Retina (tissue), 1 donor: ENCODE results near the gene ENTPD6.
"Not testable (repeated sequence)": the region's sequence is repeated elsewhere in the genome, so short reads cannot be mapped to it uniquely, and the experiment has no call there.

Experiments
- DNase-seq: peaks from one replicate; pipeline ENCODE4 v3.0.0-alpha.2; 2016

The ENTPD6 gene

DNA sequence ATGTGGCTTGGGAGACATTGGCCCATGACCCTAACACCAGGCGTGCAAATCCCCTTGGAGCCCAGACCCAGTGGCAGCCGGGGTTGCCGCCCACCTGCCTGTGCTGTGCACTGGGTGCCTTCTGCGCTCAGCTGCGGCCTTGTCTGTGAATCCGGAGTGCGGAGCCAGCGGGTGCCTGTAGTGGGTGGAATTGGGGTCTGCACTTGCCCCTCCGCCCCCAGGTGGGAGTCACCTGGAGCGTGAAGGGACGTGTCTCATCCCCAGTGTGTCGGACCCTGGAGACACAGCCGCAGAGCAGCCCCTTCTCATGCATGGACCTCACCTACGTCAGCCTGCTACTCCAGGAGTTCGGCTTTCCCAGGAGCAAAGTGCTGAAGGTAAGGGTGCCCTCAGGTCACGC is 29.4 kb downstream of the ENTPD6 start:
- no peak for DNase-seq

DNA sequence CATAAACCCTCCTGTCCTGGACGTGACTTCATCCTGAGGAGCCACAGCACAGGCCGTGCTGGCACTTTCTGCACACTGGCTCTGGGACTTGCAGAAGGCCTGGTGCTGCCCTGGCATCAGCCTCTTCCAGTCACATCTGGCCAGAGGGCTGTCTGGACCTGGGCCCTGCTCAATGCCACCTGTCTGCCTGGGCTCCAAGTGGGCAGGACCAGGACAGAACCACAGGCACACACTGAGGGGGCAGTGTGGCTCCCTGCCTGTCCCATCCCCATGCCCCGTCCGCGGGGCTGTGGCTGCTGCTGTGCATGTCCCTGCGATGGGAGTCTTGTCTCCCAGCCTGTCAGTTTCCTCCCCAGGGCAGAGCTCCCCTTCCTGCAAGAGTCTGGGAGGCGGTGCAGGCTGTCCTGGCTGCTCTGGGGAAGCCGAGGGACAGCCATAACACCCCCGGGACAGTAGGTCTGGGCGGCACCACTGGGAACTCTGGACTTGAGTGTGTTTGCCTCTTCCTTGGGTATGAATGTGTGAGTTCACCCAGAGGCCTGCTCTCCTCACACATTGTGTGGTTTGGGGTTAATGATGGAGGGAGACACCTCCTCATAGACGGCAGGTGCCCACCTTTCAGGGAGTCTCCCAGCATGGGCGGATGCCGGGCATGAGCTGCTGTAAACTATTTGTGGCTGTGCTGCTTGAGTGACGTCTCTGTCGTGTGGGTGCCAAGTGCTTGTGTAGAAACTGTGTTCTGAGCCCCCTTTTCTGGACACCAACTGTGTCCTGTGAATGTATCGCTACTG is 30.3 kb downstream of the ENTPD6 start:
- no peak for DNase-seq

DNA sequence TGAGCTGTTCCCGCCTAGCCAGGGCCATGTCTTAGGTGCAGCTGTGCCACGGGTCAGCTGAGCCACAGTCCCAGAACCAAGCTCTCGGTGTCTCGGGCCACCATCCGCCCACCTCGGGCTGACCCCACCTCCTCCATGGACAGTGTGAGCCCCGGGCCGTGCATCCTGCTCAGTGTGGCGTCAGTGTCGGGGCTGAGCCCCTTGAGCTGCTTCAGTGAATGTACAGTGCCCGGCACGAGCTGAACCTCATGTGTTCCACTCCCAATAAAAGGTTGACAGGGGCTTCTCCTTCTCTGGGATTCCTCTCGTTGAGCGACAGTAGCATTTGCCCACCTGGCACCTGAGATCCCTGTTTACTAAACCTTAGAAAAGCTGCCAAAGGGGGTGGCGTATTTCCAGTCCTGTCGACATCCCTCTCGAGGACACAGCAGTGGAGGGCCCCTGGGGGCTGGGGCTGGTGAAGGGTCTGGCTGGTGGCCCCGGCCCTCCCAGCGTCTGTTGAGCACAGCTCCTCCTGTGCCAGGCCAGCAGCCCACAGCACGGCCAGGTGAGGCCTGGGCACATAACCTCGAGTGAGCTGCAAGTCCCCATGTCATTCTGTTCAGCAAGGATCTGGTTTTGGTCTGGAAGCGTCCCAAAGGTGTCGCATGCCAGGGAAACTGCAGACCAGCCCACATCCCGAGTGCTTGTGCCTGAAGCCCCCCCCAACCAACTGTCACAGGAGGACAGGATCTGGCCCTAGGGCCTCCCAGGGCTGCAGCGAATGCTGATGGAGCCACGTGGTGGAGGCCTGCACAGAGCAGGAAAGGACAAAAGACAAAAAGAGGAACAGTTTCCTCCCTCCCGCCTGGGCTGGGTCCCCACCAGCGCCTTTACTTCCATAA is 31.2 kb downstream of the ENTPD6 start:
- DNase-seq, result no peak

DNA sequence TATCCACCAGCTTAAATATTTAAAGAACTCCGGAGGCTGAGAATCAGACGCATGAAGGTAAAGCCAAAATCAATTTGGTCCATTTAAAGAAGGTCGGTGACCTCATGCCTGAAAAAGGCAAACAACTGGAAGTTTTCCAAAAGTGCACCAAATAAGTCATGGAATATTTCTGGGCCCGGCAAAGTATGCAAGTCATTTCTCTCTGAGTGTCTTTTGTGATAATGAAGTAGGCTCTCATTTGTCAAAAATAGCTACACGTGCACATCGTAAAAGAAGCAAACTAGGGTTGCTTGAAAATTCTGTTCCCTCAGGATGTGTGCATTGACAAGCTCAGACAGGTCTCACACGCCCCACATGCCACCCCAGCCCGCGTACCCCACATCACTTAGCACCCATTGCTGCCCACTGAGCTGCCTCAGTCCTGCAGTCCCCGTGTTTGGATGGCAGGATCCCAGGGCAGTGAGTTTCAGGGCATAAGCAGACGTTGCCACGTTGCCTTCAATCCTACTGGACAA is 31.9 kb downstream of the ENTPD6 start:
- no peak for DNase-seq

DNA sequence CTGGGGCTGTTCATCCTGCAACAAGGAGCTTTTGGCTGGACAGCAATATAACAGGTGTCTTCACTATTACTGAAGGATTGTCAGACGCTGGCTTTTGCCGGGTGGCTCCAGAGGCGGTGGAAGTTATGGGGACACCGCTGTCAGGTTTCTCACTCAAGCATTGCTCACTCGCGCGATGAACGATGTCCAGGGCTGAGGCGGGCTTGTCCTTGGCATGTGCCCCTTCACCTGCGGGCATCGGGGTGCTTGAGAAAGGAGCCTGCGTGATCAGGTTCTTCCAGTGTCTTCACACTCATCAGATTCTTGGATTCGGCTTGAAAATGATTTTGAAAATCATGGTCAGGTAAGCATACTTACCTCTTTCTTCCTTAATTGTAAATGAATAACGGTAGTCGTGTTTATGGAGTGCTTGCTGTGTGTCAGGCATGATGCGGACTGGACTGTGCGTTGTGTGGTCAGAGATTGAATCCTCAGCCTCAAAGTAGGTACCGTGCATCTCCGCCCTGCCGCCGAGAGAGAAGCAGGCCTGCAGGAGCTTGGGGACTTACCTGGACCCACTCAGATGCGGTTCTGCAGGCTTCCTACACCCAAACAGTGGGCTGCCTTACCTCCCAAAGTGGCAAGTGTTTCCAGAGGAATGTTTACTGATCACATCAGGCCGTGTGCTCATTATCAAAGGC is 34.1 kb downstream of the ENTPD6 start:
- DNase-seq, result no peak

DNA sequence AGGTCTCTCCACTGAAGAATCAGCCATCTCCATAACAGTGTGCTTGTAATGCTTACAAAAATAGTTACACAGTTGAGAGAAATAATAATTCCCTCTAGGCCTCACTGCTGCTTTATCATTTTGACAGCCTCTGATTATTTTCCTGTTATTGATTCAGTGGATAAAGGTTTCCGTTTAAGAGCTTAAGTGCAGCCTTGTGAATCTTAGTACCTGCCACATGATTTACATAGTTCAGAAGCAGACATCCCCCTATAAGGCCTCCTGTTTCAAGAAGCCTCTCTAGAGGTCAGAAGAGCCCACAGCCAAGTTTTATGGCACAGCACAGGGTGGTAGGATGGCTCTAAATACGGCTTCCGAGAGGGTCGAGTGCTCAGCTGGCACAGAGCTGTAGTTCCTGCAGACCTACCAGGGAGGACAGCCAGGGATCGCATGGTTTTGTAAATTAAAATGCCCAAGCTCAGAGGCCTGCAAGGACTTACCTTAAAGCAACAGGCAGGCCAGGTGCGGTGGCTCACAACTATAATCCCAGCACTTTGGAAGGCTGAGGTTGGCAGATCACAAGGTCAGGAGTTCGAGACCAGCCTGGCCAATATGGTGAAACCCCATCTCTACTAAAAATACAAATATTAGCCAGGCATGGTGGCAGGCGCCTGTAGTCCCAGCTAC is 34.8 kb downstream of the ENTPD6 start:
- no peak for DNase-seq

DNA sequence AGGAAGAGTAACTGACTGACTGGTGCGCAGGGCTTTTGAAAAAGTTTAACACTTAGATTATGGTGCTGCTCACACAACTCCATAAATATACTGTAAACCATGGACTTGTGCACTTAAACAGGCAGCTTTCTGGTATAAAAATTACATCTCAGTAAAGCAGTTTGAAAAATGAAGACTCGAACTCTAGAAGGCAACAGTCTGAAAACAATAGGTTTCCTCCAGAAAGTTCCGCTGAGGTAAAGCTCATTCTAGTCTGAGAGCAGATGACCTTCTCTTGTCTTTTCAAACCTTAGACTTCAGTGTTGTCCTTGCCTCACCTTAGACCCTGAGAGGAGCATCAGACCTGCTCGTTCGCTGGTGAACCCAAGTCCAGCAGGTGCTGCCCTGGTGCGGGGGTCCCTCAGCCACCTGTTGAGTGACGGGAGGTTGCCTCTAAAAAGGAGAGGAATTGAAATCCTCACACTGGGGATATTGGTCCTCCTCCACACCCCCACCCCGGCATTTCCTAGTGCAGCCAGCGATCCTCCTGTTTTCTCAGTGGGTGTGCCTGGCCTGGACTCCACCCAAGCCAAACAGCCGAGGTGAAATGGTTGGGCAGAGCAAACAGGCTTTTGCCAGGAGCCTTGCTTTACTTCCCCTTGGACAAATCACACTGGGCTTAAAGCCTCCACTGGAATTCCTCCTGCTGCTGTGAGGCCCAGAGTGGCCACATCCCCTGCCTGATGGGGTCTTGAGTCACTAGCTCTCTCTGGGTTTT is 37.7 kb downstream of the ENTPD6 start:
- no peak for DNase-seq

DNA sequence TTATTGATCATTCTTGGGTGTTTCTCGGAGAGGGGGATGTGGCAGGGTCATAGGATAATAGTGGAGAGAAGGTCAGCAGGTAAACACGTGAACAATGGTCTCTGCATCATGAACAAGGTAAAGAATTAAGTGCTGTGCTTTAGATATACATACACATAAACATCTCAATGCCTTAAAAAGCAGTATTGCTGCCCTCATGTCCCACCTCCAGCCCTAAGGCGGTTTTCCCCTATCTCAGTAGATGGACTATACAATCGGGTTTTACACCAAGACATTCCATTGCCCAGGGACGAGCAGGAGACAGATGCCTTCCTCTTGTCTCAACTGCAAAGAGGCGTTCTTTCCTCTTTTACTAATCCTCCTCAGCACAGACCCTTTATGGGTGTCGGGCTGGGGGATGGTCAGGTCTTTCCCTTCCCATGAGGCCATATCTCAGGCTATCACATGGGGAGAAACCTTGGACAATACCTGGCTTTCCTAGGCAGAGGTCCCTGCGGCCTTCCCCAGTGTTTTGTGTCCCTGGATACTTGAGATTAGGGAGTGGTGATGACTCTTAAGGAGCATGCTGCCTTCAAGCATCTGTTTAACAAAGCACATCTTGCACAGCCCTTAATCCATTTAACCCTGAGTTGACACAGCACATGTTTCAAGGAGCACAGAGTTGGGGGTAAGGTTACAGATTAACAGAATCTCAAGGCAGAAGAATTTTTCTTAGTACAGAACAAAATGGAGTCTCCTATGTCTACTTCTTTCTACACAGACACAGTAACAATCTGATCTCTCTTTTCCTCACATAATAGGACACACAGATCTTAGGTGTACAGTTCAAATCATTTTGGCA is 38.7 kb downstream of the ENTPD6 start:
- DNase-seq, result not testable (repeated sequence)

DNA sequence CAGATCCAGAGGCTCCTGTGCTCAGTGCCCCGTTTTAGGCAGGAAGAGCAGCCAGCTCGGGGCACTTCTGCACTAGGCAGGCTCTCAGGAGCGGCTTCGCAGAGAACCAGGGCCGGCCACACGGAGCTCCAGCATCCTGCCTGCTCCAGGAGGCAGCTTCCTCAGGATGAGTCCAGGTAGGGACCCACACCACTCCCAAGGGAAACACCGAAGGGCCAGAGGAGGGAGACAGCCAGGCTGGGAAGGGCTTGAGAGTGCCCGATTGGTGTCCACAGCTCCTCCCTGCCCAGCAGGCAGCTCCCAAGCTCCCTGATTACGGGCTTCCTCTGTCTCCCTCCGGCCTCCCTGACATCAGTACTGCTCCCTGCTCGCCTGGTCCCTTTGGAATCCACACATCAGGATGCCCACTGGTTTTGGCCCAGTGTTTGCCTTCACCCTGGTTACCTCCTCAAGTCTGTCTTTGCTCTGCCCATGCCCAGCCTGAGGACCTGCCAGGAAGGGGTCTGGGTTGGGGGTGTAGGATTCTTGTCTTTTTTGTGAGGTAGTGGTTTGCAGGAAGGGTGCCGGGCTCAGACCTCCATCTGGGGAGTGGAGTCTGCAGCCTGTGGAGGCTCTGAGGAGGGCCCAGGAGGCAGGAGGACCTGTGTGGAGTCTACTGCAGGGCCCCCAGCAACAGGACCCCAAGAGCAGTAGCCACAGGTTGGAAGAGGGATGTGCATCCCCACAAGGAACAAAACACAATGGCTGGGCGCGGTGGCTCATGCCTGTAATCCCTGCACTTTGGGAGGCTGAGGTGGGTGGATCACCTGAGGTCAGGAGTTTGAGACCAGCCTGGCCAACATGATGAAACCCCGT is 41.2 kb downstream of the ENTPD6 start:
- no peak for DNase-seq

DNA sequence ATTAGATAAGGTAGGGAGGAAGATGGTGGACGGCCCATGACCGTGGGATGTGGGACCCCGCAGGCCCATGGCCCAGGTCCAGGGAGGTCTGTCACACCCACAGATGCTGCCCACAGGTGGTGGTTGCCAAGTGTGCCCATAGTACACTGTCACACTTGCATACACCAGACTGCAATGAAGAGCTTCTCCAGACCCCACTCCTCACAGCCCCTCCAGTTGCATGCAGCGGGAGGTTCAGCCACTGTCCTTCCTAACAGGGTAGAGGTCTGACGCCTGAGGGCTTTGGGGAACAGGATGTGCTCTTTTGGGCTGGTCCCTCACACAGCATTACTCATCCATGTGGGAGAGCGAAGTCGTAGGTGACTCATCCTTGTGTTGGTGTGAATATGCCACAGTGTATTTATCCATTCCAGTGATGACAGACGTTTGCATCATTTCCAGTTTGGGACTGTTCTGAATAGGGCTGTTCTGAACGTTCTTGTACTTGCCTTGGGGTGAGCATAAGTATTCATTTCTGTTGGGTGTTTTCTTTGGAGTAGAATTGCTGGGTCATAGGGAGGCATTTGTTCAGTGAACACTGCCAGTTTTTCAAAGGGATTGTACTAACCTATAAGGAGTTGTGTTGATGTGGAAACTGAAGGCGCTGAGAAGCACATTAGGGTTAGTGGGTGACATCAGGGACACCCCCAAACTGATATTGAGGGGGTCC is 42.3 kb downstream of the ENTPD6 start:
- no peak for DNase-seq

DNA sequence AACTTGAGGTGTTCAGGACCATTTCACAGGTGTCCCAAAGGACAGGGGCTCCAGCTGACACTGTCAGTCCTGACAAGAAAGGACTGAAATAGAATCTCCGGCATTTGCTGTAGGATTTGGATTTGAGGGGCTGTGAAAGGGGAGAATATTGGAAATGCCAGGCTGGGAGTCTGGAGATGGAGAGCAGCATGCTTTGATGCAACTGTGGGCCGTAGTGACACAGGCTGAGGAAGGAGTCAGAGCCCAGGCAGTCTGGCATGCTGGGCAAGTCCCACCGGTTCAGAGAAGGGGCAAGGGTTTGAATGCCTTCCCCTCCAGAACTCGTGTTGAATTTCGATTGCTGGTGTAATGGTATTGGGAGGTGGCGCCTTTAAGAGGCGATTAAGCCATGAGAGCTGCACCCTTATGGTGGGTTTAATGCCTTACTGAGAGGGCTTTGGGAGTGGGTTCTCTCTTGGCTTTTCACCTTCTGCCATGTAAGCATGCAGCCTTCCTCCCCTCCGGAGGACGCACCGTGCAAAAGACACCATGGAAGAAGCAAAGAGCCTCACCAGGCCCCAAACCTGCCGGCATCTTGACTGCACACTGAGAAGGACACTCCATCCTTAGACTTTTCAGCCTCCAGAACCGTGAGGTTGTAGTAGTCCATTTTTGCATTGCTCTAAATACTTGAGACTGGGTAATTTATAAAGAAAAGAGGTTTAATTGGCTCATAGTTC is 43.0 kb downstream of the ENTPD6 start:
- no peak for DNase-seq

DNA sequence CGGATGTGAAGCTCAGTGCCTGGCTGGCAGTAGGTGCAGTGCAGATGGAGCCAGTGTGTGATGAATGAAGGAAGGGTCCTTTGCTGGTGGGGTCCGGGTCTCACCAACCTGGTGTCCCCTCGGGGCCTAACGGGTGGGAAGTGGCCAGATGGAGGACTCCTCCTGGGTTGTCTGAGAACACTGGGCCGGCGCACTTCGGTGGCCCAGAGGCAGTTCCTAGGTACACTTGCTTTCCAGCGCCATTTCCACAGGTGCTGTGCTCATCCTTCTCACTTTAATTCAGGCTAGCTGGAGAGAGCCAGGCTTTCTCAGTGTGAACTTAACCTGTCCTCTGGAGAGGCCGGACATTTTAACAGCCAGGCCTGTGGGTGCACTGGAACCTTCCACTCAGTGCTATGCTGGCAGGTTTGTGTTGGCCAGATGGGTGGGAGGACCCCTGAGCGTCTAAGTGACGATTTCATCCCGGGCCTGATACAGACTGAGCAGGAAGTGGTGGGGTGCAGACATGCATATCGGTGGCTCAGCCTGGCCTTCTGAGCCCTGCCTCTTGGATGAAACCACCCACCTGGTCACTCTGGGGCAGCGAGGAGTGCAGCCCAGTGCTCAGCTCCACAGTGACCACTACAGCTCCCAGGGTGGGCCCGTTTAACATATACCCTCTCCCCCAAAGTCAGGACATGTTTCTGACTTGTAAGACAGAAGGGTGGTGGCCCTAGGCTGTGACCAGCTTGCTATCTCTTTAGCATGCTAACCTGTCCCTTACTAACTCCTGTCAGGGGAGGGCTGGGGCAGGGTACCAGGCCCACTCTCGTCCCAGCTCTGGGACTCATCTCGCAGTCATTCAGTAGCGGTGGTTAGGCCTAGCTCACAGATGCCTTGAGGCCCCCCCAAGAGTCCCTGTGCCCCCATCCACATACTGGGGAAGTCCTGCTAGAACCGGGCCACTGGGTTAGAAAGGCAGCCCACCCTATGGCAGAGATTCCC is 44.2 kb downstream of the ENTPD6 start:
- DNase-seq, result no peak

DNA sequence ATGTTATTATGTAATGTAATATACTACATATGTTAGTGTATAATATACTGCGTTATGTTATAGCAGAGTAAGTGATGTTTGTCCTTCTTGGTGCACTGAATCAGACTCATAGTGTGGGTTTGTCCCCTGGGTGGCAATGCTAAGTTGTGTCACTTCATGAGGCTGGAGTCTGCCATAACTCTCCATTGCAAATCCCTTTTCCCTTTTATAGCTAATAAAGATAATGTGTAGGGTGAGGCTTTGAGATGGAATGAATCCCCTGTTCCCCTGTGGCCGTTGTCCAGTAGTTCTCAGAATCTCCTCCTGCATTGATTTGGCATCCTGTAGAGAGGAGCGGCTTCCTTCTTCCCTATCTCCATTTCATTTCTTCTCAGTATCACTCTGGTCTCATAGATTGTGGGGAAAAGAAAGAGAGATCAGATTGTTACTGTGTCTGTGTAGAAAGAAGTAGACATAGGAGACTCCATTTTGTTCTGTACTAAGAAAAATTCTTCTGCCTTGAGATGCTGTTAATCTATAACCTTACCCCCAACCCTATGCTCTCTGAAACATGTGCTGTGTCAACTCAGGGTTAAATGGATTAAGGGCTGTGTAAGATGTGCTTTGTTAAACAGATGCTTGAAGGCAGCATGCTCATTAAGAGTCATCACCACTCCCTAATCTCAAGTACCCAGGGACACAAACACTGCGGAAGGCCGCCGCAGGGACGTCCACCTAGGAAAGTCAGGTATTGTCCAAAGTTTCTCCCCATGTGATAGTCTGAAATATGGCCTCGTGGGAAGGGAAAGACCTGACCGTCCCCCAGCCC is 45.5 kb downstream of the ENTPD6 start:
- not testable (repeated sequence) for DNase-seq

DNA sequence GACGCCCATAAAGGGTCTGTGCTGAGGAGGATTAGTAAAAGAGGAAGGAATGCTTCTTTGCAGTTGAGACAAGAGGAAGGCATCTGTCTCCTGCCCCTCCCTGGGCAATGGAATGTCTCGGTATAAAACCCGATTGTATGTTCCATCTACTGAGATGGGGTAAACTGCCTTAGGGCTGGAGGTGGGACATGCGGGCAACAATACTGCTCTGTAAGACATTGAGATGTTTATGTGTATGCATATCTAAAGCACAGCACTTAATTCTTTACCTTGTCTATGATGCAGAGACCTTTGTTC is 46.1 kb downstream of the ENTPD6 start:
- not testable (repeated sequence) for DNase-seq

DNA sequence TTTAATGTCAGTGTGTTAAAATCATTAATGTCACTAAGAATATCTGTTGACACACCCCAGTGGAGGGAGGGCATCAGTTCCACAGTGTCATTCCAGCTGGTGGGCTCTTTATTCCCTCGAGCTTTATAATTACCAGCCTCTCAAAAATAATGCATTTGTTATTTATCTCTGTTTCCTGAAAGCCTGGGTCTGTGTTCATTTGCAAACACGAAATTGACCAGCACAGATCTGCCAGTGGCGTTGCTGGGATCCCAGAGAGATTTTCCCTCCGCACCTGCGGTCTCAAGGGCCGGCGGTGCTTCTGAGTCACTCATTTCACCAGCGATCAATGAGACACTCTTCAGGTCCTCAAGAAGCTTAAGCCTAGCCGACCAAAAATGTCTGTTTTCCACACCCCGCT is 46.7 kb downstream of the ENTPD6 start:
- DNase-seq, result no peak

DNA sequence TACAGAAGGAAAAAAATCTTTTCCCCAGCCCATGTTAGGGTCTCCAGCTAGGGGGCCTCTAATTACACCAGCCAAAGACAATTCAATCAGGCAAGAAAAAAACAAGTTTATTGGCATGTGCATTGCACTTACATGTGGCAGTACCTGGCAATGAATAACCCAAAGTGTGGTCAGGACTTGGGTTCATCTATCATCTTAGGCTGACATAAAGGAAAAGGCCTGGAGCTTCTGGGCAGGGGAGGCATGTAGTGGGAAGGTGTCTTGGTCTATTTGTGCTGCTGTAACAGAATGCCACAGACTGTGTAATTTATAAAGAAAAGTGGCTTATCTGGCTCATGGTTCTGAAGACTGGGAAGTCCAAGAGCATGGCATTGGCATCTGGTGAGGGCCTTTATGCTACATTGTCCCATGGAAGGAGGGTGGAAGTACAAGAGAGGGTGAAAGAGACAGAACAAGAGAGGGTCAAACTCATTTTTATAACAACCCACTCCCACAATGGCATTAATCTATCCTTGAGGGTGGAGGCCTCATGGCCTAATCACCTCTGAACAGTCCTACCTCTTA is 48.0 kb downstream of the ENTPD6 start:
- no peak for DNase-seq
